Tibial nerve (tissue), 4 donors: Measurements from ENCODE around the gene WDR88.

Experiments used
- CTCF ChIP-seq, 5 experiments: fragments of 200-600 bp in 3 of 5; fragments of 450-650 bp in 2 of 5; sonication (generic) in 3 of 5; IDR thresholded peaks; one replicate each; pipeline ENCODE4 v1.5.1; 2016 to 2019; ENCODE audit warnings: antibody characterized with exemption in 5 of 5, mild to moderate bottlenecking in 3 of 5, moderate library complexity in 2 of 5
- EP300 ChIP-seq, 2 donors: sonication (generic); formaldehyde crosslinking; IDR thresholded peaks; one replicate each; pipeline ENCODE4 v1.6.1; 2017; ENCODE audit warnings: antibody characterized with exemption in 2 of 2, mild to moderate bottlenecking in 1 of 2
- POLR2A ChIP-seq, 2 donors: fragments of 450-650 bp; IDR thresholded peaks; one replicate each; pipeline ENCODE4 v1.6.1; 2017; ENCODE audit warnings: antibody characterized with exemption in 2 of 2, mild to moderate bottlenecking in 2 of 2, moderate library complexity in 2 of 2

DNA sequence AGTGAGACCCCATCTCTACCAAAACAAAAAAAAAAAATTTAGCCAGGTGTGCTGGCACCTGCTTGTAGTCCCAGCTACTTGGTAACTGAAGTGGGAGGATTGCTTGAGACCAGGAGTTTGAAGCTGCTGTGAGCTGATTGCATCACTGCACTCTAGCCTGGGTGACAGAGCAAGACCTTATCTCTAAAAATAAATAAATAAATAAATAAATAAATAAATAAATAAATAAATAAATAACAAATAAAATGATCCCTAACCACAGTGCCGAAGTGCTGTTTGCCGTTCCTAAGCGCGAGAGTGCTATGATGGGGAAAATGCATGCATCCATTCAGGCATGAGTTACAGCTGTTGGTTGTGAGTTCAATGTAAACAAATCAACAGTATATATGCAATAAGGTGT, 27.2 kb downstream of the WDR88 start:
- TF ChIP-seq CTCF (IDR thresholded peaks at IDR 0.05): no peak
- TF ChIP-seq POLR2A (IDR thresholded peaks at IDR 0.05): no peak
- no peak for TF ChIP-seq EP300 (IDR thresholded peaks at IDR 0.05)
